ENCODE measurements around the gene NEBL.

NEBL gene

DNA sequence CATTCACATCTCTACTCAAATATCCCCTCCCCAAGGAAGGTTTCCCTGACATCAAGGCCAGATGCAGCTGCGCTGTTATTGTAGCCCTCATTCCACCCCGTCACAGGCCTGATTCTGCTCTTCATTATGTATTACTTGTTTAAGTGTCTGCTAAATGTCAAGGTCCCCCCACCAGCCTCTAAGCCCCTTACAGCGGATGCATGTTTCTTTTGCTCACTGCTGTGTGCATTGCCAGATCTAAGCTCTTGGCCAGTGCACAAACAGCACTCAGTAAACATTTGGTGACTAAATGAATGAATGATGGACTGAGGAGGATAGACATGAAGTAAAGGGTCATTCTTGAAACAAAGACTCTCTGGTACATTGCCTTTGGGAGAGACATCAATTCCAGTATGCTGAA is 90.6 kb downstream of the NEBL start:
- no peak overlapping the region for H3K27ac ChIP-seq (ENCODE audit: low read depth, low read length, poor library complexity, severe bottlenecking)
- no peak overlapping the region for H3K9ac ChIP-seq (ENCODE audit: low read length)
- H4K20me1 ChIP-seq (ENCODE audit: insufficient read depth, low read length): no peaks in the 10 kb centered on the region
- H3K36me3 ChIP-seq (ENCODE audit: insufficient read depth, low read length): no peaks in the 10 kb centered on the region
- no peak overlapping the region for H3K4me2 ChIP-seq (ENCODE audit: low read length)
- H3K4me1 ChIP-seq (ENCODE audit: insufficient read depth, low read length, severe bottlenecking): no peaks in the 10 kb centered on the region
- no peaks in the 10 kb centered on the region for H3K9me3 ChIP-seq (ENCODE audit: low read length)
- no peak overlapping the region for H2AFZ ChIP-seq (ENCODE audit: low read length)
- no peak overlapping the region for H3K4me3 ChIP-seq (ENCODE audit: low read depth, low read length, poor library complexity, severe bottlenecking)
- H3K79me2 ChIP-seq (ENCODE audit: insufficient read depth, low read length): no peaks in the 10 kb centered on the region
- H3F3A ChIP-seq (ENCODE audit: insufficient read depth, low read length): no peaks in the 10 kb centered on the region
- H3K9me2 ChIP-seq (ENCODE audit: low read depth, low read length): no peaks in the 10 kb centered on the region
- no peak for TF ChIP-seq CTCF (IDR thresholded peaks at IDR 0.05; ENCODE audit: low read length)
- TF ChIP-seq EZH2 (IDR thresholded peaks at IDR 0.05; ENCODE audit: borderline replicate concordance, low read length): no peak
- no peaks in the 10 kb centered on the region for H3K27me3 ChIP-seq (ENCODE audit: insufficient read depth, low read length)

- Histone ChIP-seq H3K9me3 (ENCODE audit: low read length) (no peaks in the 10 kb centered on the region), H3K4me2 (ENCODE audit: low read length) (no peak overlapping the region), H3K27ac (ENCODE audit: low read depth, low read length, poor library complexity, severe bottlenecking) (no peak overlapping the region), H3K4me3 (ENCODE audit: low read depth, low read length, poor library complexity, severe bottlenecking) (no peak overlapping the region), H3K79me2 (ENCODE audit: insufficient read depth, low read length) (no peaks in the 10 kb centered on the region), H3K27me3 (ENCODE audit: insufficient read depth, low read length) (no peaks in the 10 kb centered on the region), H3K9me2 (ENCODE audit: low read depth, low read length) (no peaks in the 10 kb centered on the region), H3F3A (ENCODE audit: insufficient read depth, low read length) (no peaks in the 10 kb centered on the region), H4K20me1 (ENCODE audit: insufficient read depth, low read length) (no peaks in the 10 kb centered on the region), H3K9ac (ENCODE audit: low read length) (no peak overlapping the region), H3K36me3 (ENCODE audit: insufficient read depth, low read length) (no peaks in the 10 kb centered on the region), H2AFZ (ENCODE audit: low read length) (no peak overlapping the region), H3K4me1 (ENCODE audit: insufficient read depth, low read length, severe bottlenecking) (no peaks in the 10 kb centered on the region)
- TF ChIP-seq EZH2 (IDR thresholded peaks at IDR 0.05; ENCODE audit: borderline replicate concordance, low read length) (no peak), CTCF (IDR thresholded peaks at IDR 0.05; ENCODE audit: low read length) (no peak)
Measured at GRCh38 chr10:20797290-20797689, 99.8 kb downstream of the NEBL start.

GRCh38 chr10:20795391-20795790 is 101.7 kb downstream of the NEBL start:
- Histone ChIP-seq H3K27ac (ENCODE audit: low read depth, low read length, poor library complexity, severe bottlenecking) (no peak overlapping the region), H2AFZ (ENCODE audit: low read length) (no peak overlapping the region), H3K36me3 (ENCODE audit: insufficient read depth, low read length) (no peaks in the 10 kb centered on the region), H3K27me3 (ENCODE audit: insufficient read depth, low read length) (no peaks in the 10 kb centered on the region), H3K9me2 (ENCODE audit: low read depth, low read length) (no peaks in the 10 kb centered on the region), H3K4me2 (ENCODE audit: low read length) (no peak overlapping the region), H3F3A (ENCODE audit: insufficient read depth, low read length) (no peaks in the 10 kb centered on the region), H3K9ac (ENCODE audit: low read length) (no peak overlapping the region), H3K9me3 (ENCODE audit: low read length) (no peaks in the 10 kb centered on the region), H3K79me2 (ENCODE audit: insufficient read depth, low read length) (no peaks in the 10 kb centered on the region), H3K4me3 (ENCODE audit: low read depth, low read length, poor library complexity, severe bottlenecking) (no peak overlapping the region), H4K20me1 (ENCODE audit: insufficient read depth, low read length) (no peaks in the 10 kb centered on the region), H3K4me1 (ENCODE audit: insufficient read depth, low read length, severe bottlenecking) (no peaks in the 10 kb centered on the region)
- TF ChIP-seq CTCF (IDR thresholded peaks at IDR 0.05; ENCODE audit: low read length): no peak
- TF ChIP-seq EZH2 (IDR thresholded peaks at IDR 0.05; ENCODE audit: borderline replicate concordance, low read length): no peak
